ENCODE data around the gene ZNF485. TPM values are rescaled to one million over a fixed set of nuclear protein-coding genes. Genes with fewer than 3 reads are reported as not detected.

The ZNF485 gene
- total and polyA plus RNA-seq, 2 of the 8 experiments (the other 6 are each of a cell fraction or from before 2014, with no cell fraction given), result 2.5 to 8.2 TPM

- Histone ChIP-seq H2BK20ac (ENCODE audit: low read length) (no peak overlapping the region), H2BK120ac (replicated peaks; ENCODE audit: low read depth, low read length) (no peak overlapping the region), H3K23ac (ENCODE audit: insufficient read length) (no peak overlapping the region), H4K91ac (replicated peaks; ENCODE audit: insufficient read length, low read length) (no peak overlapping the region), H3K4me1 (replicated peaks in 1 of 4; ENCODE audit: control insufficient read depth in 3 of 4, insufficient read depth in 4 of 4, low read length in 3 of 4) (no peaks in the 10 kb centered on the region; a peak in 1 of 7 replicates), H2BK5ac (ENCODE audit: low read depth, low read length) (no peak overlapping the region), H4K20me1 (replicated peaks in 1 of 2; ENCODE audit: control insufficient read depth in 1 of 2, insufficient read depth in 2 of 2, low read length in 2 of 2) (no peaks in the 10 kb centered on the region), H3K36me3 (ENCODE audit: control insufficient read depth in 2 of 4, insufficient read depth in 4 of 4, low read length in 3 of 4) (no peaks in the 10 kb centered on the region), H3K18ac (ENCODE audit: extremely low read depth, low read length) (no peak overlapping the region), H2BK12ac (ENCODE audit: low read depth, low read length) (no peak overlapping the region), H2BK15ac (ENCODE audit: low read length) (no peak overlapping the region), H3K4me2 (ENCODE audit: insufficient read depth in 1 of 2, low read depth in 2 of 2, low read length in 2 of 2) (no peak overlapping the region), H3K9me3 (ENCODE audit: insufficient read depth in 2 of 2, low read depth in 1 of 2, low read length in 1 of 2) (no peaks in the 10 kb centered on the region), H3K79me2 (ENCODE audit: control insufficient read depth in 1 of 2, insufficient read depth in 2 of 2, low read length in 2 of 2) (no peaks in the 10 kb centered on the region), H4K8ac (ENCODE audit: extremely low read depth, insufficient read depth, low read length) (no peak overlapping the region), H3K56ac (replicated peaks; ENCODE audit: insufficient read length, low read depth, low read length) (no peak overlapping the region), H3K79me1 (ENCODE audit: low read depth, low read length) (no peaks in the 10 kb centered on the region), H3K4me3 (ENCODE audit: extremely low read depth in 1 of 4, insufficient read depth in 2 of 4, low read depth in 3 of 4, low read length in 4 of 4) (no peak overlapping the region), H3K27ac (ENCODE audit: low read depth, low read length) (no peak overlapping the region), H3K23me2 (ENCODE audit: low read depth, low read length) (peaks cover 4% of the 10 kb centered on the region), H3K14ac (ENCODE audit: insufficient read length) (no peak overlapping the region), H2AFZ (ENCODE audit: low read length) (no peak overlapping the region), H4K5ac (ENCODE audit: insufficient read length, low read depth, low read length) (no peak overlapping the region), H3K9ac (replicated peaks in 1 of 4; ENCODE audit: extremely low read depth in 1 of 4, low read depth in 3 of 4, low read length in 3 of 4) (no peak overlapping the region), H3K27me3 (replicated peaks in 1 of 4; ENCODE audit: control insufficient read depth in 3 of 4, extremely low read depth in 1 of 4, insufficient read depth in 3 of 4, low read length in 3 of 4) (peaks cover 2 to 15% (median 14%) of the 10 kb centered on the region in 4 experiments), H2AK5ac (ENCODE audit: low read depth, low read length) (no peak overlapping the region), H3K4ac (replicated peaks; ENCODE audit: insufficient read length, low read depth, low read length) (no peak overlapping the region)
- WGBS, 2 experiments (ENCODE audit: extremely low coverage in 1 of 2, insufficient coverage in 1 of 2, insufficient read length in 1 of 2, insufficient replicate concordance in 2 of 2, low coverage in 1 of 2, low lambda C conversion rate in 2 of 2, missing lambda C conversion rate in 1 of 2), result 93% methylated on average over 2 of the region's 2 CpGs; no CpG with 5 or more reads in 1 of the 2 experiments
- no peak for FAIRE-seq
- TF ChIP-seq KDM4A (IDR thresholded peaks at IDR 0.05; ENCODE audit: low read depth, low read length, severe bottlenecking), result no peak
- CTCF ChIA-PET (ENCODE audit: partially characterized antibody), result no interaction called here
- DNase-seq (ENCODE audit: low read depth in 1 of 2, low spot score in 2 of 2), result no peak
- POLR2A ChIA-PET (ENCODE audit: partially characterized antibody), result no interaction called here
Measured at GRCh38 chr10:43653746-43654145, 47.5 kb downstream of the ZNF485 start.

Data from H1 (cell line).